Coronary artery (tissue), 2 donors: Measurements from ENCODE around the gene DCST1.
A peak's percentile ranks its signal among the peaks of the same experiment; 100 is the strongest.

Source experiments
- DNase-seq: peaks from one replicate; pipeline ENCODE4 v3.0.0-alpha.2; 2017; ENCODE audit warnings: low spot score
- H3K27ac ChIP-seq, 2 donors: fragments of 200-600 bp; sonication (generic); one replicate each; pipeline ENCODE4 v1.5.1; 2016 to 2019
- H3K4me3 ChIP-seq: fragments of 200-600 bp; sonication (generic); 2 replicates; pipeline ENCODE4 v1.5.1; 2016; ENCODE audit warnings: mild to moderate bottlenecking, moderate library complexity
- TF ChIP-seq, protein P1 (sequence below): fragments of 200-600 bp; sonication (generic); IDR thresholded peaks from one replicate; pipeline ENCODE4 v1.5.1; 2019; ENCODE audit warnings: antibody characterized with exemption

The DCST1 gene

DNA sequence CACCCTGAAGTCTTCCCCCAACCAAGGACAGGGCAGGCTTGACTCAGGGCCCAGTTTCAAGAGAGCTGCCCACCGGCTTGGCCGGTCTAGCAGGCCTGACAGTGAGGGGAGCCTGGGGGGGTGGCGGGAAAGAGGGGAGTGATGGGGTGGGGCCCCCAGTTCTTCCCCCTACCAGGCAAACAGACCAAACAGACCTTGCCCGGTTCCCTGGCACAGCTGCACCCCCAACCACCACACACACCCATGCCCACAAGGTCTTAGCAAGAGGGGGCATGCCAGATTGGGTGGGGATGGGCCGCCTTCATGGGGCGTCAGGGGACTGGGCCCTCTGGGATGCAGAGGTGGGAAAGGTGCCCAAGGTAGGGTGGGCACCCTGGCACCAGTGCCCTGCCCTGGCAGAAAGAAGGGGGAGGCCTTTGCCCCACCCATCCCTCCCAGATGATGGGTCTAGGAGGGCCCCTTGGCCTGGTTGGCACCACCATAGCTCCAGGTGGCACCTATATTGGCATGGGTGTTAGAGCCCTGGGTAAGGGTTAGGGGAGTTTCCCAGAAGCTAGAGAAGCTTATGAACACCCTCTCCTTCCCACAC is 22.1 kb upstream of the DCST1 start:
- no peak for DNase-seq
- Histone ChIP-seq H3K27ac (peak overlapping the region; percentile 40 to 93), H3K4me3 (peak overlapping the region; percentile 38)
- TF ChIP-seq, protein P1, sequence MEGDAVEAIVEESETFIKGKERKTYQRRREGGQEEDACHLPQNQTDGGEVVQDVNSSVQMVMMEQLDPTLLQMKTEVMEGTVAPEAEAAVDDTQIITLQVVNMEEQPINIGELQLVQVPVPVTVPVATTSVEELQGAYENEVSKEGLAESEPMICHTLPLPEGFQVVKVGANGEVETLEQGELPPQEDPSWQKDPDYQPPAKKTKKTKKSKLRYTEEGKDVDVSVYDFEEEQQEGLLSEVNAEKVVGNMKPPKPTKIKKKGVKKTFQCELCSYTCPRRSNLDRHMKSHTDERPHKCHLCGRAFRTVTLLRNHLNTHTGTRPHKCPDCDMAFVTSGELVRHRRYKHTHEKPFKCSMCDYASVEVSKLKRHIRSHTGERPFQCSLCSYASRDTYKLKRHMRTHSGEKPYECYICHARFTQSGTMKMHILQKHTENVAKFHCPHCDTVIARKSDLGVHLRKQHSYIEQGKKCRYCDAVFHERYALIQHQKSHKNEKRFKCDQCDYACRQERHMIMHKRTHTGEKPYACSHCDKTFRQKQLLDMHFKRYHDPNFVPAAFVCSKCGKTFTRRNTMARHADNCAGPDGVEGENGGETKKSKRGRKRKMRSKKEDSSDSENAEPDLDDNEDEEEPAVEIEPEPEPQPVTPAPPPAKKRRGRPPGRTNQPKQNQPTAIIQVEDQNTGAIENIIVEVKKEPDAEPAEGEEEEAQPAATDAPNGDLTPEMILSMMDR, result no peak

GRCh38 chr1:155012026-155012546 is 21.5 kb upstream of the DCST1 start:
- Histone ChIP-seq H3K27ac (peak overlapping the region; percentile 40 to 93), H3K4me3 (peak overlapping the region; percentile 38)
- no peak for DNase-seq
- TF ChIP-seq, protein P1, result no peak

DNA sequence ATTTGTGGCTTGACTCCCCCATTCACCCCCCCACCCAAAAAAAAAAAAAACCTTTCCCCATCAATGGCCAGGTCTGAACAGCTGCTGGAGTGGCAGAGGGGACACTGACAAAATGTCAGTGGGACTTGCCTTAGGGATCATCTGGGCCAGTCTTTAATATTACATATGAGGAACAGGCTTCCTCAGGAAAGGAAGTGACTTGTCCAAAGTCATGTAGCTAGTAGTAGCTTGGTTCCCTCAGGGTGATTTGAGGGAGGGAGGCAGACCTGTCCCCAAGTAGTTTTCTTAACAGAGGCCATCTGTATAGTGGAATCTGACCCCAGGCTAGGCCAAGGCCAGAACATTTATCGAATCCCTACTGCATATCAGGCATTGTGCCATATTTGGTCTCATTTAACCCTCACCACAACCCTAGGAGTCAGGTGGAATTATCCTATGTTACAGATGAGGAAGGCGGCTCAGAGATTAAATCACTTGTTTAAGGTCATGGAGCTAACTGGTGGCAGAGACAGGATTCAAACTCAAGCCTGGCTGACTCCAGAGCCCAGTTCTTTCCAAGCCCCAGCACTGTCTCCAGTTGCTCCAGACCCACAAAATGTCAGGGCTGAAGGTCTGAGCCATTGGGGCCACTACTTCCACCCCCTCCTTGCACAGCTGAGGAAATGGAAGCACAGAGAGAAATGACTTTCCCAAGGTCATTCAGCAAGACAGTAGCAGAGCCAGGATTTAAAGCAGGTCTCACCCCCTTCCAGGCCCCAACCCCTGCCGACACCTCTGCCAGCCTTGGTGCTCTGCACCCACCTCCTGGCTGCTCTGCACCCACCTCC is 20.6 kb upstream of the DCST1 start:
- Histone ChIP-seq H3K4me3 (no peak overlapping the region), H3K27ac (peak overlapping the region in 1 of 2 donors; percentile 93)
- no peak for DNase-seq
- TF ChIP-seq, protein P1, result no peak

GRCh38 chr1:155013632-155014031 is 20.0 kb upstream of the DCST1 start:
- Histone ChIP-seq H3K4me3 (no peak overlapping the region), H3K27ac (peak overlapping the region in 1 of 2 donors; percentile 47)
- no peak for DNase-seq

GRCh38 chr1:155014709-155015508 is 18.7 kb upstream of the DCST1 start:
- no peak for DNase-seq
- TF ChIP-seq, protein P1, result no peak
- Histone ChIP-seq H3K27ac (peak overlapping the region in 1 of 2 donors; percentile 97), H3K4me3 (no peak overlapping the region)

More at GRCh38 chr1:155013632-155014031, 20.0 kb upstream of the DCST1 start:
- TF ChIP-seq, protein P1, result no peak

- DNase-seq, result no peak
These were observed 17.9 kb upstream of the DCST1 start for GRCh38 chr1:155015527-155016230.

More at GRCh38 chr1:155015527-155016230, 17.9 kb upstream of the DCST1 start:
- TF ChIP-seq, protein P1, result no peak
- H3K27ac ChIP-seq, result peak overlapping the region in 1 of 2 donors; percentile 97
- no peak overlapping the region for H3K4me3 ChIP-seq
